SU-DHL-6 (cell line): ENCODE results near the gene IZUMO1R.

Source experiments
- CTCF ChIP-seq: fragments of 200-600 bp; sonication (generic); IDR thresholded peaks from one replicate; pipeline ENCODE4 v1.5.1; 2017; ENCODE audit warnings: antibody characterized with exemption, mild to moderate bottlenecking, low read length, moderate library complexity; ENCODE audit not compliant: insufficient read depth, poor library complexity, severe bottlenecking
- EZH2phosphoT487 ChIP-seq: fragments of 200-600 bp; sonication (generic), shearing (Covaris generic); conservative IDR thresholded peaks from 2 replicates; pipeline ENCODE4 v1.6.1; 2018; ENCODE audit warnings: mild to moderate bottlenecking, antibody characterized with exemption, low read length, moderate library complexity, mixed read lengths

- TF ChIP-seq CTCF (no peak), EZH2phosphoT487 (no peak)
Observed at GRCh38 chr11:94281324-94281723, 23.1 kb upstream of the IZUMO1R start.
